Cardiac fibroblast (primary cell): ENCODE data around the gene RBX1.

ENCODE experiments used
- DNase-seq, 2 donors: peaks; one replicate each; pipeline versions ENCODE4 v3.0.0 to v3.0.0-alpha.2; 2010; ENCODE audit warnings: low read depth in 2 of 2
- H3K4me3 ChIP-seq, 2 donors: replicated peaks in 1 of 2; 1 replicate in 1 of 2; 2 replicates in 1 of 2; pipeline ENCODE4 v1.5.1; 2011; ENCODE audit warnings: low read depth in 2 of 2, low read length in 2 of 2, mild to moderate bottlenecking in 2 of 2, moderate library complexity in 1 of 2
- TF ChIP-seq, protein P1 (sequence below): IDR thresholded peaks from one replicate; pipeline ENCODE4 v1.5.1; 2011; ENCODE audit warnings: low read depth, mild to moderate bottlenecking, low read length, inconsistent platforms

RBX1 gene

DNA sequence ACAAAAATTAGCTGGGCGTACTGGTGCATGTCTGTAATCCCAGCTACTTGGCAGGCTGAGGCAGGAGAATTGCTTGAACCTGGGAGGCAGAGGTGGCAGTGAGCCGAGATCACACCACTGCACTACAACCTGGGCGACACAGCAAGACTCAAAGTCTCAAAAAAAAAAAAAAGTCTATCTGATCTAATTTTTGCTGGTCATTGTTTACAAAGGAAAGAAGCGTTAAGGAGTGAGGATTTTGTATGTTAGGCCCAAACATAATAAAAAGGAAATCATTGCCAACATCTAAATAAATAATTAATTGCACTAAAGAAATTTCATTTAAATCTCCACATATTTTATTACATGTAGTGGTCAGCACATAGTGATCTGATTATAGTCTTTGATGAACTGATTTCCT is 2.9 kb downstream of the RBX1 start:
- DNase-seq, result no peak
- TF ChIP-seq, protein P1, sequence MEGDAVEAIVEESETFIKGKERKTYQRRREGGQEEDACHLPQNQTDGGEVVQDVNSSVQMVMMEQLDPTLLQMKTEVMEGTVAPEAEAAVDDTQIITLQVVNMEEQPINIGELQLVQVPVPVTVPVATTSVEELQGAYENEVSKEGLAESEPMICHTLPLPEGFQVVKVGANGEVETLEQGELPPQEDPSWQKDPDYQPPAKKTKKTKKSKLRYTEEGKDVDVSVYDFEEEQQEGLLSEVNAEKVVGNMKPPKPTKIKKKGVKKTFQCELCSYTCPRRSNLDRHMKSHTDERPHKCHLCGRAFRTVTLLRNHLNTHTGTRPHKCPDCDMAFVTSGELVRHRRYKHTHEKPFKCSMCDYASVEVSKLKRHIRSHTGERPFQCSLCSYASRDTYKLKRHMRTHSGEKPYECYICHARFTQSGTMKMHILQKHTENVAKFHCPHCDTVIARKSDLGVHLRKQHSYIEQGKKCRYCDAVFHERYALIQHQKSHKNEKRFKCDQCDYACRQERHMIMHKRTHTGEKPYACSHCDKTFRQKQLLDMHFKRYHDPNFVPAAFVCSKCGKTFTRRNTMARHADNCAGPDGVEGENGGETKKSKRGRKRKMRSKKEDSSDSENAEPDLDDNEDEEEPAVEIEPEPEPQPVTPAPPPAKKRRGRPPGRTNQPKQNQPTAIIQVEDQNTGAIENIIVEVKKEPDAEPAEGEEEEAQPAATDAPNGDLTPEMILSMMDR, result no peak
- H3K4me3 ChIP-seq, result no peak overlapping the region

DNA sequence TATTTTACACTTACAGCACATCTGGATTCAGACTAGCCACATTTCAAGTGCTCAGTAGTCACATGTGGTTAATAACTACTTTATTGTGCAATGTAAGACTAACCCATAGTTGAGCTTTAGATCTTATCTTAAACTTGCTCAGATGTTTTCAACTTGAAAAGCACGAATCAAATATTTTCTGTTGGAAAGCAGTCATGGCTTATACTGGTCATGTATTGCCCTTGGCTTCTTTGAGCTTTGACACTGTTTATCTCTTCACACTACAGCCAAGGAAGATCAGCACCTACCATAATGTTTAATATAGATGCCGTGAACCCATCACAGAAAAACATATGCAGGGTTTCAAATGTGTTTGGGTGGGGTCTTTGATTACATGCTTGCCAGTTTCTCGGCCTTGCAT is 4.4 kb downstream of the RBX1 start:
- no peak overlapping the region for H3K4me3 ChIP-seq
- TF ChIP-seq, protein P1, result no peak
- DNase-seq, result peak; percentile 18 to 47

DNA sequence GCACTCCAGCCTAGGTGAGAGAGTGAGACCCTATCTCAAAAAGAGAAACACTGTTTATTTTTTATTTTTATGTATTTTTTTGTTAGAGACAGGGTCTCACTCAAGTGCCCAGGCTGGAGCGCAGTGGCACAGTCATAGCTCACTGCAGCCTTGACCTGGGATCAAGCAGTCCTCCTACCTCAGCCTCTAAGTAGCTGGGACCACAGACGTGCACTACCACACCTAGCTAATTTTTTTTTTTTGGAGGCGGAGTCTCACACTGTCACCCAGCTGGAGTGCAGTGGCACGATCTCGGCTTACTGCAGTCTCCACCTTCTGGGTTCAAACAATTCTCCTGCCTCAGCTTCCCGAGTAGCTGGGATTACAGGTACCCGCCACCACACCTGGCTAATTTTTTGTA is 6.4 kb downstream of the RBX1 start:
- no peak for DNase-seq
- H3K4me3 ChIP-seq, result no peak overlapping the region
- TF ChIP-seq, protein P1, result no peak

DNA sequence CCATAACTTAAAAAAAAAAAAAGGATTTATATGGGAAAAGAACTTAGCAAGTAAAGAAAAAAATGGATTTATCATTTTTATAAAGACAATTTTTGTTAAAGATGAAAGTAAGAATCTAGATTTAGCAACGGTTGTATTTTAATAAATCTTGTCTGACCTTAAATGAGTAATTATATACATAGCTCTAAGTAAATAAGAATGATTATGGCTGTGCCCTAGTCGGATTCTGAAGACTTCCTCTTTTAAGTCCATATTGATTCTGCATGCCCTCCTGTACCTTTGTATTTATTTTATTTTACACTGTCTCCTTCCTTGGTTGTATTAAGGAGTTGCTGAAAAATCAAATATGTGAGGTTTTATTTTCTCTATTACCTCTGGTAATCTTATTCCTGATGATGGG is 7.1 kb downstream of the RBX1 start:
- no peak overlapping the region for H3K4me3 ChIP-seq
- DNase-seq, result no peak
- TF ChIP-seq, protein P1, result no peak

DNA sequence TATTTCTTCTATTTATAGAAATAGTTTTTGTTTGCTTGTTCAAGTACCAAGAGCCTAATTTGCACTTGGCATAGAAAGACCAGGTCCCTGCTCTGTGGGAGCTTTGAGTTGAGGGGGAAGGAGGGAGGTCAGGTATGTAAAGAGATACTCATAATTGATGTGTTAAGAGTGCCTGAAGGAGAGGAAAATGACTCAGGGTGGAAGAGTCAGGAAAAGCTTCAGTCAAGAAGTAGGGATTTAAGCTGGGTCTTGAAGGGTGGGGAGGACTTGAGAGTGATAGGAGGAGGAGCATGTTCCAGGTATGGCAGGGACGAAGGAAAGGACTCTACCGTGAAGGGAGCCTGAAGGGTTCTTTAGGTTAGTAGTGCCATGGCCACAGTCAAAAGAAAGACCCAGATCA is 9.0 kb downstream of the RBX1 start:
- no peak for DNase-seq
- no peak overlapping the region for H3K4me3 ChIP-seq
- TF ChIP-seq, protein P1, result no peak

DNA sequence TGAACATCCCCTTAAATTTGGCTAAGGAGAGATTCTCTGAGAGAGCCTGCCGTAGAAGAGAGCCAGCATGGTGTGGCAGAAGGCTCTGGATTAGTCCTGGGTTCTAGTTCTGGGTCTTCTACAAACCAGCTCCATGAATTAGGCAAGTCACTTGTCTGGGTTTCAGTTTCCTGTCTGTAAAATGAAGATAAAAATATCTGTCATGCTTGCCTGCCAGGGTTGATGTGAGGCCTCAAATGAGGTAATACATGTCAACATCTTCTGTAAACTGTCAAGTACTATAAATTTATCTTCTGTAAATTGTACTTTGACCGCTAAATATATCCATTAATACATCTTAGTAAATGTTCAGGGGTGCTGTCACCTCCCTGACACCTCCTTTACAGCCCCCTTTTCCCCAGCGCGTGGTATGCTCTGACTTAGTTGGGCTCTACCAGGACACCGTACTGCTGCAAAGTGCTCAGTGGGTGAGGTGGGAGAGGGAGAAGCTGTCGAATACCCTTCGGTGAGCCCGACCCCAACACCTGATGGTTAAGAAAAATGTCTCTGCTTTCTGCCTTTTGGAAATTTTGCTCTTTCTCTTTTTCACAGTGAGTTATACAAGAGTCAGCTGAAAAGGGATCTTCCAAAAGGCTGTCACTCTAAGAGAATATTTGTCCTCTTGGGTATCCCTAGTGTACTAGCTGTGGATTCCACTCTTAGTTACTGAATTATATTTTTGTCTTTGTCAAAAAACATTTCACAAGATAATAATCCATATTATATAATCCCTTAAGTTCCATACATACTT is 15.0 kb downstream of the RBX1 start:
- TF ChIP-seq, protein P1, result no peak
- H3K4me3 ChIP-seq, result no peak overlapping the region
- DNase-seq, result no peak

DNA sequence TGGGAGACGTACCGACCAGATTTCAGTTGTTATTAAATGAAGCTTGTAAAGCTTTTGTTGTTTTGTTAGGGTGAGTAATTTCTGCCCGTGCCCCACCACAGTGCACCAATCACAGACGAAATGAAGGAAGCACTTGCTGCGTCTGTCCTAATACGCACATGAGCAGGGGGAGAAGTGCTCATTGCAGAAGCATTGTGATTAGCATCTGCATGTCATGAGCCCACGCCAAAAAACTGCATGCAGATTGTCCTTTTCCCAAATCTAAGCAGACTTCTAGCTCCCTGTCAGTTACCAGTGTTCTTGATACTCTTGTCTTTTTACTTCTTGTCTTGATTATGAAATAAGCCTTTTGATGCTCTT is 15.5 kb downstream of the RBX1 start:
- no peak overlapping the region for H3K4me3 ChIP-seq
- no peak for DNase-seq
- TF ChIP-seq, protein P1, result no peak
